GM12873 (cell line): ENCODE data around the gene PWWP2B.

Source experiments
- TF ChIP-seq, protein P1 (sequence below): IDR thresholded peaks from 2 replicates; pipeline ENCODE4 v1.5.1; 2012; ENCODE audit warnings: low read depth, mild to moderate bottlenecking, moderate library complexity, low read length, control low read depth; ENCODE audit not compliant: insufficient read depth; ENCODE audit errors: missing control alignments

PWWP2B gene

GRCh38 chr10:132461683-132462231 is 64.8 kb downstream of the PWWP2B start:
- TF ChIP-seq, protein P1, sequence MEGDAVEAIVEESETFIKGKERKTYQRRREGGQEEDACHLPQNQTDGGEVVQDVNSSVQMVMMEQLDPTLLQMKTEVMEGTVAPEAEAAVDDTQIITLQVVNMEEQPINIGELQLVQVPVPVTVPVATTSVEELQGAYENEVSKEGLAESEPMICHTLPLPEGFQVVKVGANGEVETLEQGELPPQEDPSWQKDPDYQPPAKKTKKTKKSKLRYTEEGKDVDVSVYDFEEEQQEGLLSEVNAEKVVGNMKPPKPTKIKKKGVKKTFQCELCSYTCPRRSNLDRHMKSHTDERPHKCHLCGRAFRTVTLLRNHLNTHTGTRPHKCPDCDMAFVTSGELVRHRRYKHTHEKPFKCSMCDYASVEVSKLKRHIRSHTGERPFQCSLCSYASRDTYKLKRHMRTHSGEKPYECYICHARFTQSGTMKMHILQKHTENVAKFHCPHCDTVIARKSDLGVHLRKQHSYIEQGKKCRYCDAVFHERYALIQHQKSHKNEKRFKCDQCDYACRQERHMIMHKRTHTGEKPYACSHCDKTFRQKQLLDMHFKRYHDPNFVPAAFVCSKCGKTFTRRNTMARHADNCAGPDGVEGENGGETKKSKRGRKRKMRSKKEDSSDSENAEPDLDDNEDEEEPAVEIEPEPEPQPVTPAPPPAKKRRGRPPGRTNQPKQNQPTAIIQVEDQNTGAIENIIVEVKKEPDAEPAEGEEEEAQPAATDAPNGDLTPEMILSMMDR = no peak

DNA sequence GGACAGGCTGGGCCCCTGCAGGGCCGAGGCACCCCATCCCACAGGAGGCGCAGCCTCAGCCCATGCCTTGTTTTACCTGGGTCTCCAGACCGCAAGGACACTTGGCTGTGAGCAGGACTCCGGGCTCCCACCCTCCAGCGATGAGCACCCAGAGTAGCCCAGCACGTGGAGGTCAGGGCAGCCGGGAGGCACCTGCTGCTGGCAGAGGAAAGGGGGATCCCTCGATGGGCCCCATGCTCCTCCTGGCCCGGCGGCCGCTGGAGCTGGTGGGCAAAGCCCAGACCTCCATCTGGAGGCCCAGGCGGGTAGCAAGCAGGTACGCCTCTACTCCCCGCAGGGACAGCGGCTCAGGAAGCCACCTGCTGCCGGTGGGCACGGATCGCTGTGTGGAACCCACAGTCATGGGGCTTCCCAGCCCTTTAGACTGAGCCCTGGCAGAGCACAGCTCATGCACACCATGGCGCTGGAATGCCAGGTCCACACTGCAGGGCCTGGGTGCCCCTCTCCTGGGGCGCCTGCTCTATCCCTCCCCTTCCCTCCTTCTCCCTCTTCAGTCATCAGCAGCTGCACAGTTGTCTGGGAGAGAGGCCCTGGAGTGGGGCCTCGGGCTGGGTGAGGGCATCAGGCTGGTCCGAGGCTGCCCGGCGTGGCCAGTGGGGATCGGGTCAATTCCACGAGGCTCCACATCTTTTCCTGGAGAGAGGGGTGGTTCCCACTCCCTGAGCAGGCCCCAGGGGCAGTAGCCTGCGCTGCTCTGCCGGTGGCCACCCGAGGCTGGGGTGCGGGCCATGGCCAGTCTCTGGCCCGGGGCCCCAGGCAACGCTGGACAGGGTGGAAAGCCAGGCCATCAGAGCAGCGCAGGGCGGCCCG is 65.7 kb downstream of the PWWP2B start:
- TF ChIP-seq, protein P1 = no peak

GRCh38 chr10:132463333-132464255 is 66.6 kb downstream of the PWWP2B start:
- TF ChIP-seq, protein P1 = peak; percentile 18

GRCh38 chr10:132464256-132465192 is 67.5 kb downstream of the PWWP2B start:
- TF ChIP-seq, protein P1 = no peak

DNA sequence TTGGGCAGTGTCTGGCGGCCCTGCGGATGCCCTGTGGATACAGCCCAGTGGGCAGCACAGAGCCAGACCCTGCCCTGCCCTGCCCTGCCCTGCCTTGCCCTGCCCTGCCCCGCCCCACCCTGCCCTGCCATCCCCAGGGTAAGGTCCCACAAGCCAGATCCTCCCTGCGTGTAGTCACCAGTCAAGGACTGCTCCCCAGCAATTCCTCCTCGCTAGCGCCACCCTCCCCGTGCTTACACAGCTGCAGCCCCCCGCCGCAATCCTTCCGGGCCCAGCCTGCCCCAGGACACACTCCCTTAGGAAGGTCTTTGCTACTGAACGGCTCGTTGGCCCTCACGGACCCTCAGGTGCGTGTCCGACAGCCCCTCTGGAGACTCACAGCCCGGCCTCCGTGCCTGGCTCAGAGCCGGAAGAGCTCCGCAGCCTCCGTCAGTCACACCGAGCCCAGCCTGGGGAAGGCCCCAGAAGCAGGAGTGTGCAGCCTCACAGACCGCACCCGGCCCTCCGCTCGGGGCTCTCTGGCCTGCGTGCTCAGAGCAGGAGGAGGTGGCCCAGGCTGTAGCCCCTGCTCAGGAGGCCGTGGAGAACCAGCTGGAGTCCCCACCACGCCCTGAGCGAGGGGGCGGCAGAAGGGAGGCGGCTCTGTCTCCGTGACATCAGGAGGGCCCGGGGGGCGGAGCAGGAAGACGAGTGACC is 68.3 kb downstream of the PWWP2B start:
- TF ChIP-seq, protein P1 = no peak

DNA sequence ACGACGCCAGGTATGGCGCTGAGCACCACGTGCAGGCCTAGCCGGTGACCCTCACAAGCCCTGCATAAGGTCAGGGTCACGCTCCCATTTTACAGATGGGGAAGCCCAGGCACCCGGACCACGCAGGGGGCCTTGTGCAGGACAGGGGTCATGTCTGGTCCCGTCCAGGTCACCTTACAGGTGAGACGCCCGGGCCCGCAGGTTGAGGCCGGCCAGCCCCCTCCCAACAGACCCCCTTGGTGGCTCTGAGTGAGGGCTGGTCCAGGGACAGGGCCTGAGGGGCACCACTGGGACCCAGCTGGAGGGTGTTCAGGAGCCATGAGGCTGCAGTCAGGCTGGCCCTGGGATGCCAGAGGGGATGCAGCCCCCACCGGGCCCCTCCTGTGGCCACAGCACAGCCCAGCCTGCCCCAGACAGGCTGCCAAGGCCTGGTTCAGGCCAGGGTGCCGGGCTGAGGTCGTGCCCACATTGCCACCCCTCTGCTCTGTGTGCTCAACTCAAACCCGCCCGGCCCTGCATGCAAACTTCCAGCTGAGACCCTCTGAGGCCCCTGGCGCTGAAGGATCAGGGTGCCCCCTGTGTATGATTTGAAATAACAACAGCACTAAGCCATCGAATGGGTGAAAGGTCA is 69.0 kb downstream of the PWWP2B start:
- TF ChIP-seq, protein P1 = no peak
